Left forelimb (tissue), 1 donor: ENCODE results near the gene C11orf58.

ENCODE experiments used
- DNase-seq: peaks from one replicate; pipeline ENCODE4 v3.0.0-alpha.2; 2018; ENCODE audit warnings: low spot score

The C11orf58 gene

DNA sequence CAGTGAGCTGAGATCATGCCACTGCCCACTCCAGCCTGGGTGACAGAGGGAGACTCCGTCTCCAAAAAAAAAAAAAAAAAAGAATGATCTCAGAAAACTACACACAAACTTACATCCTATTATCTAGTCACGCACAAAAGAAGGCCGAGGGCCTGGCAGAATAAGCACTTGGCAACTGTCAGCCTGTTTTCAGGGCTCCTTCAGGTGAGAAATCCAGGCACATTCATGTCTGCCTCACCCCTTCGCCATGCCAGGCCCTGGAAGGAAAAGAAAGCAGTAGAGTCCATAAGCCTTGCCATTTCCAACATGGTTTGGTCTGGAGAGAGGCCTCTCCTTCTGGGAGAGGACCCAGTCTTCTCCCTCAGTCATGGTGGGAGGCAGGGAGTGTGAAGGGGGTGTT lies 30.9 kb downstream of the C11orf58 start:
- DNase-seq = no peak

DNA sequence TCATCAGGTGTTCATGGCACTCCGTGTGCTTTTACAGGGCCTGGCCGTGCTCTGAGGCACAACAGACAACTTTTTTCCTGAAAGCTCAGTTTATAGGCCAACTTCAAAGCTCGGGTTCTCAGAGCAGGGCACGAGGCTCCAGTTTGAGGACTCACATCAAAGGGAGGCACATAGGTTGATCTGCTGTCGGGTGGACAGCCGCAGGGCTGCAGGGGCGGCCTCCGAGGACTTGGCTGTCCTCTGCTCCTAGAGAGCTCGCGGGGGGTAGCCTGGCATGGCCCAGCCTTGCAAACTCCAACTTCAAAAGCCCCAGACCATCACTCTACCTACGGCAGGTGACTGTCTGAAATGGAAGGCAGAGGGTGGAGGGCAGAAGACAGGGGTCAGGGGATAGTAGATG lies 31.6 kb downstream of the C11orf58 start:
- no peak for DNase-seq

DNA sequence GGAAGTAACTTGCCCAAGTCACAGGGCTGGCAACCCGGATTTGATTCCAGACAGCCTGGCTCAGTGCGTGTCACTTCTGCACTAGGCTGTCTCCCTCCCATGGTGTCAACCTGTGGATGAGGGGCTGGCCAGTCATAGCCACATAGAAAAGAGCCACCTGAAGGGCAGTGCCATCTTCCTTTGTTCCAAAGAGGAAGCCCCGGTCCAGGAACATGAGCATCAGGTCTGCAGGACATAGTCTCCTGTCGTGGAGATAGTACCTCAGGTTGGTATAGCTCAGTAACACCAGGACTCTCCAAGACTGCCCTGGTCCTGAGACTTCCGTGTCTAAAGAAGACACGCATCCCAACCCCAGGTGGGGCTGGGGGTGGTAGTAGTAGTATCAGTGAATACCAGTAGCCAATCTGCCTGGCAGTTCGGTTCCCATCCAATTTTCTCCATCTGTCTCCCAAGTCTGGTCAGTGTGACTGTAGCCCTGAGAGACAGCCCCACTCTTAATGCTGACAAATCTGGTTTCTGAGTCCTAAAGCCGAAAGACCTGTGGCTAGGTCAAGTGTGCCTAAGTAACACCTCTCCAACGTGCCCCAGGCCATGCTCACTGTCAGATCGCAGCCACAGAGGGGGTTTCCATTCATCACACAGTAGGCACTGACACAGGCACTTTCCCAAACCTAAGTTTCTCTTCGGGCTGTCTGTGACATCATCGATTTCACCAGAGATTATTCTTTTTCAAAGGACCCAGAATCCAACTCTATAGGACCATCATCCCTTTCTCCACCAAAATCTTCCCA lies 33.1 kb downstream of the C11orf58 start:
- DNase-seq = no peak

DNA sequence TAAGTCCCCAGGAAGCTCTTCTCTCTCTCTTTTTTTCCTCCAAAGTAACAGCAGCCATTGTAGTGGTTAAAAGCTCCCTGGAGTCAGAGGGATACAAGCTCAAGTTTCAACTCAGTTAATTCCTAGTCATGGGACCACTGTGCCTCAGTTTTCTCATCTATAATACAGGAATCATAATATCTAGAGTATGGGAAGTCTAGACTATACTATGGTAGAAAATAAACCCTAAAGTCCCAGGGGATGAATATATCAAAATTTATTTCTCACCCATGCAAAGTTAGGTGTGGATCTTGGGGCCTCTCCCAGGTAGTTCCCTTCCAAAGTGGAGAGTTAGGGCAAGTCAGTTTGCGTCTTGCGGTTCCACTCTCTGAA lies 33.7 kb downstream of the C11orf58 start:
- no peak for DNase-seq

DNA sequence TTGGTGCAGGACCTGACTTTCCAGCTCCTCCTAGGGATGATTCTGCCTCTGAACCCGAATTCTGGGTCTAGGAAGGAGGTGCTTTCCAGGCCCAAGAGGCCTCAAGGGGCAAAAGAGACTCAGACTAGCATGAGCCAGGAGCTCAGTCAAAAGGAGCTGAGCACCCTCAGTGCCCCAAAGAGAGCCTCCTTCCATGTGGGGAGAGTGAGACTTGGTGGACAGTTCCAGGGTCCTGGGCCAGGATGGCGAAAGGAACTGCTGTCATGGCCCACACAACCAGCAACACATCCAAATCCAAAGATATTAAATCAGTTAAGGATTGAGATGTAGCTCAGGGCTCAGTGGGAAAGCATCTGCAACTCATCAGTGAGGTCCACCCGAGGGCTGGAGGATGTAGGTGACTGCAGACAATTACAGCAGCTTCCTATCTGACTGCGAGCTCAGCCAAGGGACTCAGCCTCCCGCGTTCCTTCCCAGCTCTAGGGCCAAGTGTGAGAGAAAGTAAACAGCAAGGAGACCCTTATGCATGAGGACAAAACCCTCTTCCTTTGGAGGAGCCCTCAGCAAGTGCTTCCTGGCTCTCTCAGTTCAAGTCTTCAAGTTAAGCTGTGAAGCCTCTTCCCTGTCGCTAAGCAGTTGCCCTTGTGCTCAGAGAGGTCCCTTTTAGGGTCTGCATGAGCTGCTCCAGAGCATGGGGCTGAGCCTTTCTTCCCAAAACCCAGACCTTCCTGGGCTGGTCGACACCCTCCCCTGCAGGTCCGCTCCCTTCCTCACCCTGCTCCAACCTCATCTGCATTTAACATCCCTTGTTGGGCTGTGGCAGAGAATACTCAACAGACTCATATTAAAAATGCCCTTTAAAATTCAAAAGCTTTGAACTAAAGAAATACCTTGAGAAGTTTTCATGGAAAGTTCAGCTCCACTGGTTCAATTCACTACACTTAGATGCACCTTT lies 35.8 kb downstream of the C11orf58 start:
- DNase-seq = no peak

DNA sequence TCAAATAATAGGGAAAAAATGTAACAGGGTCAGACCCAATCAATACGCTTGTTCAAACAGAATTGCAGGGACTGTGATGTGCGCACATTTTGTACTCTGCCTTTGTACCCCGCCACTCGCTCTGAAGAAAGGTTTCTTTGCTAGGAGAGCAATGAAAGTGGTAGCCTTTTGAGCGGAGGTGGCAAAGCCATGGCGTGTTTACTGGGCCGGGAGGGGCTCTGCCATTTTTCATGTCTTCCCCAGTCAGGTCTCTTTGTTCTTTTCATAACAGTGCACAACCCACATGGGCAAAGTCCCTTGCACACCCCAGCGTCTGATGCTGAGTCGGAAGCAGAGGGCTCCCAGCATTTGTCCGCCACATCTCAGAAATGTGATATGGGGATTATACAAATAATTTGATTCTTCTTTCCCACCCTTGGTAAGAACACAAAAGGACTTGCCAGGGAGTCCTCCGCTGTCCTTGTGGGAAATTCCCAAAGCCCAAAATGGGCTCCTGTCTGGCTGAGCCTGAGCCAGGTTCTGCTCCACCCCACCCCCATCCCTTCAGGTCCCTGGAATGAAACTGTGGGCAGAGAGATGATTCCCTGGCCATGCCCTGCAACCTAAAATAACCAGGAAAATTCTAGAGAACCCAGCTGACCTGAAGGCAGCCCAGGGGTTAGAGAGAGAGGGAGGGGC lies 36.6 kb downstream of the C11orf58 start:
- no peak for DNase-seq

DNA sequence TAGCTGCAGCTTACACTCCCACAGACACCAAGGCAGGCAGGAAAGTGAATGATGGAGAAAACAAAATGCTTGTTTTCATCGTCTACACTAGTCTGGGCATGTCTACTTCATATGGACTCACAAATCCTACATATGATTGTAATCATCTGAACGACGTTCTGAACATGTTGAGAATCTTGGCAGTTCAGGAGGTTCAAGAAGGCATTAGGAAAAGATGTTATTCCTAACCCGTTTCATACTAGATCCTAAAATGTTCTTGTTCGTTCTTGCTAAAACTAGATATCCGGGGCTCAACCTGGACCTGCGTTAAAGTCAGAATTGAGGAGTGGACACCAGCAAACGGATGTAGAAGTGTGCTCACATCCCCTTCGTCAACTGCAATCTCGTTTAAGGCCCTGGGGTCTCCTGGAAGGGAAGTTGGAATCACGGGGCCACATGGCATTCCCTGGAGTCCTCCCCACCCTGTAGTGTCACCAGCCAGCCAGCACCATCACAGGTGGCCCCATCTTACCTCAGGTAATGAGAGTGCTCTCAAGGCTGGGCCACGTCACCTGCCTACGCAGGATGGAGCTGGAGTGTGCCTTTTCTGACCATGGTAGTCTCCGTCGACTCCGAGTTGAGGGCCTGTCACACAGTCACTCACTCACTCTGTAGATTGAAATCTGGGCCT lies 37.3 kb downstream of the C11orf58 start:
- DNase-seq = no peak

DNA sequence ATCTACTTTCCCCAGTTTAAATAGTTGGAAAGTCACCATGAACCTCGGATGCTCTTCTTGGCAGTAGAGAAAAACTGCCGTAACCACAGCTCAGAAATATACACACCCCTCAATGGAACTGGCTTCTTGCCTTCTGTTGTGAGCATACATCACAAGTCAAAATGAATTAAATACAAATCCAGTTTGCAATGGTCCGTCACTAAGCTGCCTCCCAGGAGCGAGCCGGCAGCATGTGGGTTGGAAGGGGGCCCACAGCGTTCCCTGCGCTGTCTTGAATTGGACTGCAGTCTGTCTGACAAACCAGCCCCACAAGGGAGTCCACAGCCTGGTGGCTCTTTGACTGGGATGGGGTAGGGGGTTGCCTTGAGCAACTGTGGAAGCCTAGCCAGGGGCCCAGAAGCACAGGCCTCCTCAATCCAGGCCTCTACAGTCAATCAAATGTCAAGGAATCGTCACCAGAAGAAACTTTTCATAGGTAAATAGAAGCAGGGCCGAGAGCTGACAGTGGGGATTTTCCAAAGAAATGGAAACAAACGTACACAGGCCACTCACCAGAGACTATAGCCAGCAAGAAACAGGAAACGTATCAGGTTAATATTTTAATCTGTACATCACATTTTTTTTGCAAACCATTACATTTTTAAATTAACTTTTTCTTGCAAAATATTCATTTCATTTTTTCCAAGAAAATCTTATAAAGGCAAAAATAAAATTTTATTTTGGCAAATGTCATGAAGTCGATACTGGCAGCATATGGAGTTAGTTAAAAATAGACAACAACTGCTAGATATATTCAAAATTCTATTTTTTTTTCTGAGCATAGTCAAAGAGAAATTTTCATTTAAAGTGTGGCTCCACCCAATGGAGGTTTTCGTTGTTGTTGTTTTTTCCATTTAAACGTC lies 38.5 kb downstream of the C11orf58 start:
- peak; percentile 85 for DNase-seq

DNA sequence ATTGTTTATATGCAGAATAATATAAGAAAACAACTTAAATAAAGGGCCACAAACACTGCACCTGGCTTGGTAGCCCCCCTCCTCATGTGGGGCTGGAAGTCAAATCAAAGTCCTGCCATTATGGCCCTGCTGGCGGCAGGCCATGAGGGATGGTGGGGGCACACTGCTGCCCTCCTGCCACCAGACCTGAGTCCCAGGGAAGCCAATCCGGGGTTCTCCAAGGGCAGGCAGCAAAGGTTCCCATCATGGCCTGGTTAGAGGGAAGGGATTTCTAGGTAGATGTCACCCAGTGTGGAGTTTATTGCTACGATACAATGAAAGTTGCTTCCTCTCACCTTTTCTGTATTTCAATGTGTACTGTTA lies 39.1 kb downstream of the C11orf58 start:
- no peak for DNase-seq

DNA sequence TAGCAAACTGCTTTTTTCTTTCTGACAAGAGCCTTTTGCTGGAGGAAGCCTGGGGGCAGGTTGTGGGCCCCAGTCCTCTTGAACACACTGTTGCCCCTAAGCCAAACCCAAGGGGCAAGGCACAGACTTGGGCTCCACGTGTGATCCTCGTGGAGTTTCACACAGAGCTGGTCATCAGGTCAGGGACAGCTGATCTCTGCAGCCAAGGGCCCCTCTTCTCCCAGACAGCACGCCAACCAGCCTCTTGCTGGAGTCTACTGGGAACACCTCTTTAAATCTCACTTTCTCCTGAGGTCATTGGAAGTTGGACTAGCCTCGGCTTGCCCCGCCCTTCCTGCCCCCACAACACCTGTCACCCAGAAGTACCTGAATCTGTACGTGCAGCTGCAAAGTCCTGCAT lies 39.8 kb downstream of the C11orf58 start:
- no peak for DNase-seq

DNA sequence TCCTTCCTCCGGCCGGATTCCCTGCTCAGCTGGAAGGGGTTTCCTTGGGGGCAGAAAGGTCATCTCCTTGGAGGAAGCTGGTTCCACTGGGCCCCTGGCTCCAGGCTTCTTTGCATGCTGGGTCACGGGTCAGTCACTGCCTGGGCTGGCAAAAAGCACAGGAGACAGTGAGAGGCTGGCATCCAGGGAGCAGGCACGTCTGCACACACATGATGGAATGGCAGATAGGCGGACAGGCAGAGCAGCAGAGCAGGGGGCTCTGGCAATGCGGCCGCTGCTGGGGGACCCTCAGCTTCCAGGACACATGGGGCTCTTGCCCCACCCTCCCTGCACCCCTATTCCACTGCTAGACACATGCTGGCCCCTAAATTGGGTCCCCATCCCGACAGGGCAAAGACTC lies 40.4 kb downstream of the C11orf58 start:
- DNase-seq = no peak

DNA sequence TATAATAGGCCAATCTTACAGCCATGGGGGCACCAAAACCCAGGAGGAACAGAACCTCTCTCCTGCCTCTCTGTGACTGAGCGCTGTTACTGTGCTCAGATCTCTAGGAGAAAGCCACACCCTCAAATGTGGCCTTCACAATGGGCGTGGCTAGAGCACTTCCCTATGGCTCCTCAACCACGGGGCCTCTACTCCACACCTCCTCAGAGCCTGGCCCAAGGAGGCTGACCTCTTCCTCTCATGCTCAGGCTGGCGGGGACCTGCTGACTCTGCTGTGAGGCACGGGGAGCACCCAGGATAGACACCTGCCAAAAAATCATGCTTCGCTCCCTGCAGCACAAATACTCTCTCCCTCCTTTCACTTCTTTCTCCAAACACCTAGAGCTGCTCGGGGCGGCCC lies 41.0 kb downstream of the C11orf58 start:
- no peak for DNase-seq

DNA sequence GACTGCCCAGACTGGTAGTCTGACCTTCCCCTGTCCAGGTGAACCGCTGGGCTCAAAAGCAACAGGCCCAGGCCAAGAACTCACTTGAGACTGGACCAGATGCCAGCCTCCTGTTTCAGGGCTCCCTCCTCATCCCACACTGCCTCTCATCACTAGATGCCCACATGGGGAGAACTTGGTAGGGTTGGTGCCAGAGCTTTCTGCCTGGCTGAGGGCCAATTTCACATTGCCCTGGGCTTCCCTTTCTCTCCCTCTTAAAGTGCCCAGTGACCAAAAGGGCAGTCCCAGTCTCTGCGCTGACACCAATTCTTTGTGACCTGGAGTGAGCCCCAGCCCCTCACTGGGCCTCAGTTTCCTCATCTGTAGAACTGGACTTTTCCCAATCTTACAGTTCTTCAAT lies 41.7 kb downstream of the C11orf58 start:
- no peak for DNase-seq

DNA sequence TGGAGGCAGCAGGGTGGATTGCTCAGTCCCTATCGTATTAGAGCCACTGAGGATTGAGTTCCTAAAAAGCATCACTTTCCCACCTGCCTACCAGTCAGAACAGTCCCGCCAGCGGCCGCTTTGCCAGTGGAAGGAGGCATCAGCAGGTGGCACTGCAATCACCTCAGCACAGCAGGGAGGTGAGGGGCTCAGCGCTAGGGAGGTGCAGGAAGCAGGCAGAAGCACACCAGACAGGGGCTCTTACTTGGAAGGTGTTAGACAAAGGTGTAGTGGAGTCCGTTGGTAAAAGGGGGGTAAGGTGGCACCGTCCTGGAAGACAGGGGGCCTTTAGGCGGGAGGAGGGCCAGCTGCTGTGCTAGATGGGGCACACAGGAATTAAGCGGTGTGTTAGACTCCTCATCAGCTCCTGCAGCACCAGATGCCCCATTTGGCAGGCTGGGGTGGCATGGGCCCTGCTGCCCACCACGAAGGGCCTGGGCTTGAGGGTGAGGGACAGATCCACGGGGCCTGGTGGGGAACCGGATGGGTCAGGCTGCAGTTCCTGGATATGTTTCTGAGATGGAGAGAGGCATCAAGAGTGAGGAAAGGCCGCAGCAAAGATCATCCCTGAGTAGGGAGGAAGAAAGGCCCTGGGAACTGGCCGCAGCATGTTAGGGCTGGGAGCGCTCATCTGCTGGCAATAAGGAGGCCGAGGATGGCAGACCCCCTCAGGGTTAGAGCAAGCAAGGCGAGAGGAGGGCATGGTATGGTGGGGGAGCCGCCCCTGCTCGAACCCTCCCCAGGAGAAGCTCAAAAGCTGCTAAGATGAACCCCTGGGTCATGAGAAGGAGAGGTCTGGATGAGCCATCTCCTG lies 42.5 kb downstream of the C11orf58 start:
- no peak for DNase-seq

DNA sequence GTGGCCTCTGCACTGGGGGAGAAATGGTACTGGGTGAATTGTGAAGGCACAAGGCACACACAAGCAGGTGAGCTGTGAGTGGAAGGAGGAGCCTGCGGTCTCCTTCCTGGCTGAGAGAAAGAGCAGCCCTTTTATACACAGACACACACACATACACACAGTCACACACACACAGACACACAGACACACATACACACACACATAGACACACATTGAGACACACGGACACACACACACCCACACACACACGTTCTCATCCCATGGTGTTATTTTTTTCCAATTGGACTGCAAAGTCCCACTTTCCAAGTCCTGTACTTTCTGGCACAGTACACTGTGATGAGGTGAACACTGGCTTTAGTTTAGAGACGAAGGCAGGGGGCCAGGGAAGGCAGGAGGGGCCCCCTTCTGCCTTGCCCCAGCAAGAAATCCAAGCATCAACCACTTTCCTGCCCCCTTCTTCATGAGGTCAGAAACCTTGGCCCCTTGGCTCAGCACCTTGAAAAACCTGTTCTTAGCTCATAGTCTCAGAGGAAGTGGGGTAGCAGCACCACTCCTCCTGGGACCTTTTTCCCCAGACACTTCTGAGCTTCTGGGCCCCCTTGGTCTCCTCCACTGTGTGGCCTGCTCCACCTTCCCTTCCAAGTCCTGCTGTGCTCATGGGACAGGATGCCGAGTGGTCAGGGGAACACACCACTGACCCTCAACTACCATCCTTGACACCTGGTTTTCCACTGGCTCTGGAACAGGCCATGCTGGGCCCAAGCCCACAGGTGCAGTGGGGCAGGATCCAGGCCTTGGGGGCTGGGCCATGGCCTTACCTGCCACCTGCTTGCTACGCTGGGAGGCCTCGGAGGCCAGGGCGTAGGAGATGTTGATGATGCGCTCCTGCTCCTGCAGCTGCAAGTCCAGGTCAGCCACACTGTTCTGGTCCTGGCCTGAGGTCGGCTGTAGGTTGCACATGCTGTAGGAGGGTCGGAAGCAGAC lies 43.8 kb downstream of the C11orf58 start:
- no peak for DNase-seq

DNA sequence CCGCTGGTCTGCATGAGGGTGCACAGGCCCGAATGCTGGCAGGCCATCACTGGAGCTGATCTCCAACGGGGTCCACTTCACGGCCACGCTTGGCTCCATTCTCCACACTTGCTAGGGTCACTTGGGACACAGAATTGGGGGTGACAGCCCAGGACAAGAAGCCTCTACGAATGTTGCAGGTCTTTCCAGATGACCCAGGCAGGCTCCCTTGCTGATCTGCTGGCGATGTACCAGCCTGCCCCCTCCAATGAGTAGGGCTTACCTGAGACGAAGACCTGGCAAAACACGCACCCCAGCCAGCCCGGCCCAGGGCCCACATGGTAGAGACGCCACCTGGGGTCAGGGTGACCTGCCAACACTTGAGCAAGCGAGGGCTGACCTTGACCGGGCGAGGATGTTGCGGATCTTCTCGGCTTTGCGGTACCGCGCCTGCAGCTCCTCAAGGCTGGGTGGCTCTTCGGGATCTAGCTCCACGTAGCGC lies 44.9 kb downstream of the C11orf58 start:
- no peak for DNase-seq

DNA sequence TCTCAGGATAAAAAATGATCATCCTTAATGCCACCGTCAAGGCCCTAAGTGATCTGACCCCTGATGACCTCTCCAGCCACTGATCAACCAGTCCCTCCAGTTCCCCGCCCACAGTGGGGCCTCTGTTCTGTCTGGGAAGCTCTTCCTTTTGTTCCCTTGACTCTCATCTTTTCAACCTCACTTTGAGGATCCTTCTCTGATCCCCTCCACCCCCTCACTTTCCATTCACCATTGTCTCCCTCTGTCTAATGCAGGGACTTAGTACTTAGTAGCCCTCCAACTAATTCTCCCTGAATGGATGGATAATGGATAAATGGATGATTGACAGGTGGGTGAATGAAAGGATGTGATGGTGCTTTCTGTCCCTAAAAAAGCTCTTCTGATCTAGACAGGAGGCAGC lies 45.6 kb downstream of the C11orf58 start:
- no peak for DNase-seq

DNA sequence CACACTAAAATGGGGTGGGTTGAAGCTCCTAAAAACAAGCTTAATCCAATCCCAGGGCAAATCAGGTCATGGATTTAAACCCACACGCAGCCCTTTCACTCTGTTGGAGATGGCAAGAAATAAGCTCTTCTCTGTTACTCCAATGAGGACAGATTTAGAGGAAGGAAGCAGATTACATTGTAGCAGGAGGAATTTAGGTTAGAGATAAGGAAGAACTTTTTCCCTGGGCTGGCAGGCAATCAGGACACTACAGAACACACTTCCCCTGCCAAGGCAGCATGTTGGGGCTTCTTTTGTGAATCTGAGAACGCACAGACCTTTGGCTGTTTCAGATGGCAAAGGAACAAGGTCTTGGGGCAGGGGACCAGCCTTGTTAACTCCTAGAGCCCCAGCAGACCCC lies 46.2 kb downstream of the C11orf58 start:
- DNase-seq = no peak
